NCI-H2227 (cell line): ENCODE measurements around the gene FUT2.

Experiments used
- DNase-seq: peaks from one replicate; lab custom pipeline; 2025; ENCODE audit not compliant: unreplicated experiment; lab: John Stamatoyannopoulos, UW

The FUT2 gene

GRCh38 chr19:48724796-48725753 lies 29.3 kb downstream of the FUT2 start:
- DNase-seq = peak; percentile 56

GRCh38 chr19:48726556-48726955 lies 30.8 kb downstream of the FUT2 start:
- no peak for DNase-seq

DNA sequence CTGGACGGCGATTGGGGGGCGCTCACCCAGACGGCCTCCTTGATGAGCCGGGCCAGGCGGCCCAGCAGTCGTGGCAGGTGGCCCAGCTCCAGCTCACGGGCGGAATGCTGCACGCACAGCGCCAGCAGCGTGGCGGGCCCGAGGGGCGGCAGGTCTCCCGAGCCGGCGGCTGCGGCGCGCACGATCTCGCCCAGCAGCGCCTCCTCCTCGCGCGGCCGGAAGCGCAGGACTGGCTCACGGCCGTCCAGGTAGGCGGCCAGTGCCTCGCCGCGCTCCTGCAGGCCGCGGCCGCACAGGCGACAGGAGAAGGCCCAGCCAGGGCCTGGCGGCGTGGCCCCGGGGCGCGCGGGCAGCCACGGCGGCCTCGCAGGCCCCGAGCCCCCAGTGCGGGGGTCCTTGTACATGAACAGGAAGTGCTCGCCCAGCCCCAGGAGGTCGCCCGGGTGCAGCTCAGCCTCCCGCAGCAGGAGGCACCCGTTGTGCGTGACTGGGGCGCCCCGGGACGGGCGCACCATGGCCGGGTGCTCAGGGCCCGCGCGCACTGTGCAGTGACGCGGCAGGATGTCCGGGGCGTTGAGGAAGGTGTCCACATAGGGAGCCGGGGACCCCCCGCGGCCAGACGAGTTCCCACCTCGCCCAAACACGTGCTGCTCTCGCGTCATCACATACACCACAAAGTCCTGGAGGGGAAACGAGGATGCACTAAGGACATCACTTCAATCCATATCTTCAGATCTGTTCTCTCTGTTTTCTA lies 33.3 kb downstream of the FUT2 start:
- DNase-seq = no peak

- no peak for DNase-seq
Measured at GRCh38 chr19:48731452-48731851, 35.7 kb downstream of the FUT2 start.

DNA sequence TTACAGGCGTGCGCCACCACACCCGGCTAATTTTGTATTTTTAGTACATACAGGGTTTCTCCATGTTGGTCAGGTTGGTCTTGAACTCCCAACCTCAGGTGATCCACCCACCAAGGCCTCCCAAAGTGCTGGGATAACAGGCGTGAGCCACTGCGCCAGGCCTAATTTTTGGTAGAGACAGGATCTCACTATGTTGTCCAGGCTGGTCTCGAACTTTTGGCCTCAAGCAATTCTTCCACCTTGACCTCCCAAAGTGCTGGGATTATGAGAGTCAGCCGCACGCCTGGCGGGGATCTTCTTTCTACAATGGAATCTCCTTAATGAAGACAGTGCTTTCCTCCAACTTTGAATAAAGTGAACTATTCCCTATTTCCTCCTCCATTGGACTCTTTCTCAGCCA lies 38.9 kb downstream of the FUT2 start:
- no peak for DNase-seq

GRCh38 chr19:48735031-48735615 lies 39.4 kb downstream of the FUT2 start:
- peak; percentile 70 for DNase-seq

DNA sequence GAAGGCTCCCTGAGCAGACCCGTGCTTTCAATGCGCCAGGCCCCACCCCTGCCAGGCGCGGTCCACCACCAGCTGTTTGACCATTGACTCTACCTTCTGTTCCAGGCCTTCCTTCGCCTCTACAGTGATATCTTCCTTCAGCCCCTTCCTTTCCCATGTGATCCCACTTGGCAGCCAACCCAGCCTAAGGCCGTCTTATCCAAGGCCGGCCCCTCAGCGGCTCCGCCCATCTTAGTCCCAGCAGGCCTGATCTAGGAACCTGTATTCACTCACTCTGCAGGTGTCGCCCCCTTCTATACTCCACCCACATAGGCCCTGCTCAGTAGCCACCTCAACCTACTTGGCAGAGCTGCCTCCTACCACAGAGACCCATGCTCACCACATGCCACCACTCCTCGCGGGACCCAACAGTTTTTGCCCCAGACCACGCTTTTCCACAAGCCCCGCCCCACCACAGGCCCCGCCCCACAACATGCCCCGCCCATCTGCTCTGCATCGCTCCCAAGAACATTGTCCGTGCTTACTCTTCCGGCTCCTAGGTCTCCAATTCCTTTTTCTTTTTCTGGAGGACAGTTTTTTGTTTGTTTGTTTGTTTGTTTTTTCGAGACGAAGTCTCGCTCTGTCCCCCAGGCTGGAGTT lies 41.7 kb downstream of the FUT2 start:
- DNase-seq = no peak

DNA sequence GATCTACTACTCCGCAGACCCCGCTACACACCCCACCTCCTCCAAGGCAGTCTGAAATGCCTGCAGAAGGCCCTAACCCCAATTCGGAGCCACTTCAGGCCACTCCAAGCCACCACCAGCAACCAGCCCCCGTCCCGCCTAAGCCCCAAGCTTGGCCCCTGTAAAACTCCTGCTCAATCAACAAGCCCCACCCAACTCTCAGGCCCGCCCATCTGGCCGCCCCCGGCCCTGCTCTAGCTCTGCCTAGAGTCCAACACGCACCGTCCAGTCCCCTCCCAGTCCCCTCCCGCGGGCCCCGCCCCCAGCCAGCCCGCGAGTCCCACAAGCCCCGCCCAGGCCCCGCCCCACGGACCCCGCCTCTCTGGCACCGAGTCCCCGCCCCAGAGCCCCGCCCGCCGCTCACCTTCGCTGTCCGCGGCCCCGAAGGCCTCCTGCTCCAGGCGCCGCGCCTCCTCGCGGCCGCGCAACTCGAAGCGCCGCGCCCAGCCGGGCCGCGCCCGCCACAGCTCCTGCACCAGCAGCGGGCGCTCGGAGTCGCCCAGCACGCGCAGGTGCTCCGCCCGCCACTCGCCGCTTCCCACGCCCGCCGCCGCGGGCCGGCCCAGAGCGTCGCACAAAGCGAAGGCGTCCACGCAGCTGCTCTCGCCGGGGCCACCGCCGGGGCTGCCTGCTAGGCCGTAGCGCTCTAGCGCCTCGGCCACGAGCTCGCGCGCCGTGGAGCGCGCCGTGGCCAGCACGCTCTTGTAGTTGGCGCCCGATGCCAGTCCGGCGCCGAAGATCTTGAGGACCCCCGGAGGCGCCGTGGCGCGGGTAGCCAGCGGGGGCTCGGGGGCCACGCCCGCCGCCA lies 43.0 kb downstream of the FUT2 start:
- DNase-seq = peak; percentile 94

DNA sequence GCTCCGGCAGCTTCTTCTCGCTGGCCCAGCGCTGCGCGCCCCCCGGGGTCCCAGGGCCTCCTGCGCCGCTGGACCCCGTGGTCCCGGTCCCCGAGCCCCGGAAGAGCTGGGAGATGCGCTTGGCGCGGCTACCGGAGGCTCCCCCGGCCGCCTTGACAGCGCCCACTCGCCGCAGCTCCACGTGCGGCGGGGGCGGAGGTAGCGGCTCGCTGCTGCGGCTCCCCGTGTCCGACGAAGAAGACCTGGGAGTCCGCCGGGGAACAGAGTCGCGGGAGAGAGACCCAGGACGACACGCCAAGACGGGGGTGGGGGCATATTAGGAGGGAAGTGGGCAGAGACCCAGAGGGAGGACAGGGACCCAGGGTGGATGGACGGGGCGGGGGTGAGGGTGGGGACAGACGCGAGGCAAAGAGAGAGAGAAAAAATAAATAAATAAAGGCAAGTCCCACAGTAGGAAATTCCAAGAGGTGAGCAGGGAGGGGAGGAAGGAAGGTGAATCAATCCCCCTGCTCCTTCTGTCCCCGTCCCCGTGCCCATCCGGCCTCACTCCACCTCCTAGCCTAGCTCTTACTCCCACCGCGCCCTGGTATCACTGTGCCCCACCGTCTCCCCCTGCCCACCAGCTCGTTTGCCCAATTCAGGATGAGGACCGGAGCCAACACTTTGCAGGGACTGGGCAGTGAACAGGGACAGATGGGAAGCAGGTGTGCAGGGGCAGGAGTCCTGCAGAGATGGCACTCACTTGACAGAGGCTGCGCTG lies 43.8 kb downstream of the FUT2 start:
- DNase-seq = no peak

DNA sequence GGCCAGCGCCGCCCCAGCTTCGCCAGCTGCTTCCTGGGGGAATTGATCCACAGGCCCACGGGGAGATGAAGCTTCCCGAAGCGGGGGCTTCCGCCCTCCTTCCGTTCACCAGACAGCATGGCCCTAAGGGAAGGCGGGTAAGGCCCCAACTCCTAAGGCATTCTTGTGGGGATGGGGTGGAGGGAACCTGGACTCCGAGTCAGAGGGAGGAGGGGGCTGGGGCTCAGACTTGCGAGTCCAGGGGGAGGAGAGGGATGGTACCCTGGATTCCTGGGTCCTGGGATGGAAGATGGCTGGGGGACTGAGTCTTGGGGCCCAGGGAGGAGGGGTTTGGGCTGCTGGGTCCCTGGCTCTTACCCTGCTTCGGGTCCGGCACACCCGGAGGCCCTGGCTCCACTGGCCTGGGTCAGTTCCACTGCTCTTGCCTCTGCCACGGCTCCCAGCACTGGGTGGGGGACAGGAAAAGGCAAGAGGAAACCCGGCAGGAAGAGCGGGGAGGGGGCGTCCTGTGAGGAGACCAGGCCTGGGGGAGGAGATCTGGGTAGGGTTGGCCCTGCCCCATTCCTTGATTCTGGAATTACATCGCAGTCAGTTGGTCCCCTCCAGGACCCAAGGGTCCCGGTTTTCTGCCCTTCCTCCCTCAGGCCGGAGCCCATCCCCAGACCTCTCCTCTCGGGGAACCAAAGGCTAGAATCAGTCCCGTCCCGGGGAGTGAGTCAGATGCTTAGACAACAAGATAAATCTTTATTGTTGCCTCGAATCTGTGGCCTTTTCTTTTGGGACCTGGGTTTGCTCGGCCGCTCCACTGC lies 44.6 kb downstream of the FUT2 start, which contains the start of gene RASIP1:
Gene RASIP1, minus strand, starts transcription at position 447 of the 809 bp plus-strand sequence. Its CDS starts 328 bp downstream, at position 119.
- DNase-seq = peak; percentile 31

GRCh38 chr19:48741129-48741999 lies 45.6 kb downstream of the FUT2 start:
- no peak for DNase-seq

GRCh38 chr19:48742096-48742495 lies 46.3 kb downstream of the FUT2 start:
- no peak for DNase-seq

DNA sequence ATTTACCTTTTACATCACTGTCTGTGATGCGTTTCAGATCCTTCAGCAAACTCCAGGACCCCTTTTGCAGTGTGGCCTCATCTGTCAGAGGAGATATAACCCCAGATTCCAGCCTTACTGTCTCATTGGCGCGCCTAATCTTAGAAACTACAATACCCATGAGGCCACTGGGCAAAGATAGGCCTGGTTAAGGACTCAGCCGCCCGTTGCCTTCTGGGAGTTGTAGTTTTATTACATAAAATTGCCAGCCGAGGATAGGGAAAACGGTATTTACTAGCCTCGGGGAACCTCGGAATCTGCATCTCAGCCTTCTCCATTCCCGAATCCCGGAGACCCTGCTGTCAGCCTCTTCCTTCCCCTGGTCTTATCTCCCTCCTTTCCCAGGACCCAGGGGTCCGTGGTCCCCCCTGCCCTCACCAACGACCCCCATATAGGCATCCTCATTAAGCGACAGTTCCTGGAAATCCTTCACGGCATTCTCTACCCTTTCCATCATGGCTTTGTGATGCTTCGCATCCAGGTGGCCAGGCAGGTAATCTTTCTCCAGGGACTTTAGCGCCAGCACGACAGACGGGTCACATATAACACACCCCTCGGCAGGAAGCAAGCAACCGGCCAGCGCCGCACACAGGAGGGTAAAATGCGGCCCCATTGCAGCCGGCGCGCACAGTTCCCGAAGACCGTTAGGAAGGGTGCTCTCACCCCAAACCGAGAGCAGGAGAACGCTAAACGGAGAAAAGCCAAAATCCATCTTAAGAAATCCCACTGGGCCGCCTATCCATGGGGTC lies 49.6 kb downstream of the FUT2 start:
- peak; percentile 60 for DNase-seq

GRCh38 chr19:48746110-48746509 lies 50.3 kb downstream of the FUT2 start:
- DNase-seq = no peak

DNA sequence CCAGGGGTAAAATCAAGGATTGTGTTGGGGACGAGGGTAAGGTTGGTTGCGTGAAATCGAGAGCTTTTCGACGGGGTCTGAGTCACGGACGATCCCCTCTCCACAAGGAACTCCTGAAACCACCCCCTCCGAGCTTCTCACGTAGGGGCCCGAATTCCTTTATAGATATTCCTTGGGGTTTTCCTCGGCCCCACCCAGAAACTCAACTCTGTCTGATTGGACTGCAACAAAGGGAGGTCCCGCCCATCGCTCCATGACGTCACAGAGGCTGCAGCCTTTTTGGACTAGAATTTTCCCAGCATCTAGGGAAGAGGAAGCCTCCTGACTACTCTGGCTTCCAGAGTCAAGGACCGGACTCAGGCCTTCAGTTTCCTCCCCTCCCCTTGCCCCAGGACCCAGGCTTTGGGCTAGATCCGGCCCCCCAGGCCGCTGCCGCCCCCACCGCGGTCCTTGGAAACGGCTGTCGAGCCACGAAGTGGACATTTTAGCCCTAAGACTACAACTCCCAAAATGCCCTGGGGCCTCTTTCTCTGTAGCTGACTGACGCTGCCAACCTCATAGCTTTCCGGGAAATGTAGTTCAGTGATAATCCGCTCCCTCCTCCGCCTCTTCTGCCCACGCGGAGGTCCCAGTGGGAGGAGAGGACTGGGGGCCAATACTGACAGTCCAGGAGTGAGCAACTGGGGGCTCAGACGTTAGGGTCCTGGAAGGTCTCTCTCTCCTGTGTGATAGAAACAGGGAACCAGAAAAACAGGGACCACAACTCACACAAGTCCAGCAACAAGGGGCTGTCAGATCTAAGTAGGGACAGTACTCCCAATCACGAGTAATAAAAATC lies 51.2 kb downstream of the FUT2 start, which contains the start of gene IZUMO1:
Gene IZUMO1, minus strand, starts transcription at position 172 of the 838 bp plus-strand sequence. CDS start 1,050 bp downstream, outside the sequence.
- no peak for DNase-seq
